Endodermal cell (in vitro differentiated cells): ENCODE data around the gene RPS6KB2. TPM values are rescaled to one million over a fixed set of nuclear protein-coding genes. Genes with fewer than 3 reads are reported as not detected.

Experiments used
- DNase-seq: peaks from one replicate; pipeline ENCODE4 v3.0.0-alpha.2; 2017
- H3K27ac ChIP-seq: 2 replicates; pipeline ENCODE4 v1.5.1; 2013; ENCODE audit warnings: mild to moderate bottlenecking, low read depth, low read length, moderate library complexity
- H3K27me3 ChIP-seq: 2 replicates; pipeline ENCODE4 v1.6.1; 2013; ENCODE audit warnings: mild to moderate bottlenecking, low read length, moderate library complexity; ENCODE audit not compliant: insufficient read depth, control insufficient read depth, poor library complexity, severe bottlenecking
- H3K36me3 ChIP-seq: 2 replicates; pipeline ENCODE4 v1.7.0; 2013; ENCODE audit warnings: mild to moderate bottlenecking, low read length, moderate library complexity; ENCODE audit not compliant: control insufficient read depth, insufficient read depth
- H3K4me1 ChIP-seq: one replicate; pipeline ENCODE4 v1.7.0; 2013; ENCODE audit warnings: low read length; ENCODE audit not compliant: control insufficient read depth, insufficient read depth
- H3K4me3 ChIP-seq: 2 replicates; pipeline ENCODE4 v1.5.1; 2013; ENCODE audit warnings: mild to moderate bottlenecking, low read length, moderate library complexity
- H3K9ac ChIP-seq: 2 replicates; pipeline ENCODE4 v1.6.1; 2013; ENCODE audit warnings: mild to moderate bottlenecking, low read length, moderate library complexity; ENCODE audit not compliant: poor library complexity, severe bottlenecking; ENCODE audit errors: extremely low read depth
- H3K9me3 ChIP-seq: 2 replicates; pipeline ENCODE4 v1.6.1; 2013; ENCODE audit warnings: mild to moderate bottlenecking, low read length, moderate library complexity; ENCODE audit not compliant: control insufficient read depth
- H3K27ac Mint-ChIP-seq: 2 replicates; pipeline ENCODE4 v1.8.0; 2020; ENCODE audit warnings: mixed read lengths
- H3K27me3 Mint-ChIP-seq: 2 replicates; pipeline ENCODE4 v1.8.0; 2021; ENCODE audit warnings: mild to moderate bottlenecking, mixed read lengths; ENCODE audit not compliant: insufficient read depth
- H3K36me3 Mint-ChIP-seq: 2 replicates; pipeline ENCODE4 v1.8.0; 2020; ENCODE audit warnings: low read depth, mixed read lengths
- H3K4me1 Mint-ChIP-seq: 2 replicates; pipeline ENCODE4 v1.8.0; 2020; ENCODE audit warnings: mixed read lengths
- H3K4me3 Mint-ChIP-seq: 2 replicates; pipeline ENCODE4 v1.8.0; 2020; ENCODE audit warnings: mild to moderate bottlenecking, moderate library complexity, mixed read lengths
- H3K9me3 Mint-ChIP-seq: 2 replicates; pipeline ENCODE4 v1.8.0; 2020; ENCODE audit warnings: mild to moderate bottlenecking, mixed read lengths
- CTCF ChIP-seq: fragments of 200-600 bp; sonication (generic); conservative IDR thresholded peaks from 2 replicates; pipeline ENCODE4 v1.5.0; 2021; ENCODE audit warnings: antibody characterized with exemption, mild to moderate bottlenecking
- WGBS, 2 experiments: methylation state at CpG; one replicate each; pipeline versions ENCODE4 v1.1.5 to v1.1.7; 2013; ENCODE audit warnings: missing lambda C conversion rate in 2 of 2, mixed read lengths in 1 of 2; ENCODE audit not compliant: insufficient coverage in 1 of 2, insufficient read length in 1 of 2; 5-methylcytosine and 5-hydroxymethylcytosine counted together
- total RNA-seq, 2 donors: library from RNA; stranded (reverse); fragmentation: NEBNext Ultra II Directional in 1 of 2; extraction: Animal tissue kit (Norgen Biotek cat#: 25700) in 1 of 2; gene quantifications; 2 replicates in 1 of 2; 3 replicates in 1 of 2; pipeline ENCODE4 v1.2.1, GENCODE V29; 2021

The RPS6KB2 gene
- total RNA-seq, 2 donors from 2014 or later: 47.0 to 51.8 TPM

GRCh38 chr11:67448220-67448609, 19.9 kb downstream of the RPS6KB2 start:
- Histone ChIP-seq H3K27ac (no peak overlapping the region), H3K4me1 (no peaks in the 10 kb centered on the region), H3K36me3 (no peaks in the 10 kb centered on the region), H3K4me3 (no peak overlapping the region), H3K9ac (no peak overlapping the region), H3K27me3 (no peaks in the 10 kb centered on the region), H3K9me3 (no peaks in the 10 kb centered on the region)
- Mint-ChIP-seq H3K27ac (no peak overlapping the region), H3K4me1 (no peaks in the 10 kb centered on the region), H3K4me3 (no peak overlapping the region), H3K36me3 (no peaks in the 10 kb centered on the region), H3K9me3 (no peaks in the 10 kb centered on the region), H3K27me3 (no peaks in the 10 kb centered on the region)
- WGBS, 2 experiments: 95 to 100% methylated on average over 3 to 7 of the region's 7 CpGs
- TF ChIP-seq CTCF: no peak
- no peak for DNase-seq

DNA sequence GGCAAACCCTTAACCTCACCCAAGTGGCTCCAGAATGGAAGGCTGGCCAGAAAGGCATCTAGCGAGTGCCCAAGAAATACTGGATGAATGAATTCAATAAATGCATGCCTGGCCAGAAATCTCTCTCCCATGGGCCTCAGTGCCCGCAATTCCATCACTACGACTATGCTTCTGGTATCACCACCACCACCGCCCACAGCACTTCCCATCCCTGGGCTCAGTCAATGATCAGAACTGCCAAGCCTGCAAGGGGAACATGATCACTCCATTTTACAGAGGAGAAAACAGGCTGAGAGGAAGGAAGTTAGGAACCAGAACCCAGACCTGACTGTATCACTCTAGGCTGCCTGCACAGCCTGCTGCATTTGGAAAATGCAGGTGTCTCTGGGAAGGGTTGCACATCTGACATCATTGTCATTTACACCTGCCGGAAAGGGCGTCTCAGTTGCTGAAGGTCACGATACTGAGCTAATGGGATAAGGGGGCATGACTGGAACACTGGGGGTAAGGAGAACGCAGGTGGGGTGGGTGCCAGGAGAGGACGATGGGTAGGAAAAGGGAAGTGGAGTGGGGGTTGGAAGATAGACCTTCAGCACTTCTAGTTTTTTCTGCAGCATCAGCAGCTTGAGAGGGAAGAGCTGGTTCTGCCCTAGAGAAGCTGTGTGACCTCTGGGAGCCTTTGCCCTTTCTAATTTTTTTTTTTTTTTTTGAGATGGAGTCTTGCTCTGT, 21.0 kb downstream of the RPS6KB2 start:
- Histone ChIP-seq H3K27me3 (no peaks in the 10 kb centered on the region), H3K4me3 (no peak overlapping the region)
- H3K9me3 Mint-ChIP-seq: no peaks in the 10 kb centered on the region

GRCh38 chr11:67450796-67451657, 22.7 kb downstream of the RPS6KB2 start:
- no peaks in the 10 kb centered on the region for H3K36me3 ChIP-seq
- Mint-ChIP-seq H3K4me3 (no peak overlapping the region), H3K9me3 (no peaks in the 10 kb centered on the region), H3K27ac (no peak overlapping the region), H3K36me3 (no peaks in the 10 kb centered on the region), H3K4me1 (no peaks in the 10 kb centered on the region), H3K27me3 (no peaks in the 10 kb centered on the region)
- H3K9ac ChIP-seq: no peak overlapping the region
- H3K4me3 ChIP-seq: no peak overlapping the region
- H3K4me1 ChIP-seq: no peaks in the 10 kb centered on the region
- no peaks in the 10 kb centered on the region for H3K27me3 ChIP-seq
- TF ChIP-seq CTCF: no peak
- H3K9me3 ChIP-seq: no peaks in the 10 kb centered on the region
- WGBS, 2 experiments: 82 to 89% methylated on average over 15 to 25 of the region's 25 CpGs
- H3K27ac ChIP-seq: peak overlapping the region; percentile 66
- DNase-seq: peak; percentile 36

More for the DNA sequence above, 21.0 kb downstream of the RPS6KB2 start:
- H3K4me1 ChIP-seq: no peaks in the 10 kb centered on the region
- WGBS, 2 experiments: 93 to 100% methylated on average over 6 to 9 of the region's 9 CpGs
- H3K27ac Mint-ChIP-seq: no peak overlapping the region
- no peak overlapping the region for H3K27ac ChIP-seq
- no peaks in the 10 kb centered on the region for H3K9me3 ChIP-seq
- H3K4me3 Mint-ChIP-seq: no peak overlapping the region
- no peaks in the 10 kb centered on the region for H3K4me1 Mint-ChIP-seq
- no peaks in the 10 kb centered on the region for H3K36me3 ChIP-seq
- no peaks in the 10 kb centered on the region for H3K36me3 Mint-ChIP-seq
- TF ChIP-seq CTCF: no peak
- H3K27me3 Mint-ChIP-seq: no peaks in the 10 kb centered on the region
- no peak overlapping the region for H3K9ac ChIP-seq
- no peak for DNase-seq
